Left renal cortex interstitium (tissue), 4 donors: ENCODE data around the gene SORBS1. TPM values are rescaled to one million over a fixed set of nuclear protein-coding genes. Genes with fewer than 3 reads are reported as not detected.

ENCODE experiments used
- DNase-seq, 4 donors: peaks; one replicate each; pipeline ENCODE4 v3.0.0-alpha.2; 2013; ENCODE audit warnings: low read depth in 4 of 4, low spot score in 2 of 4, missing footprints in 1 of 4
- polyA plus RNA-seq, 4 donors: library from polyadenylated mRNA; unstranded; fragments of 120-200 nt; gene quantifications; one replicate each; pipeline ENCODE4 v1.2.1, GENCODE V29; 2013; ENCODE audit not compliant: insufficient read length in 4 of 4

The SORBS1 gene
- polyA plus RNA-seq, 4 donors: 26.1 to 37.8 (median 29.2) TPM

DNA sequence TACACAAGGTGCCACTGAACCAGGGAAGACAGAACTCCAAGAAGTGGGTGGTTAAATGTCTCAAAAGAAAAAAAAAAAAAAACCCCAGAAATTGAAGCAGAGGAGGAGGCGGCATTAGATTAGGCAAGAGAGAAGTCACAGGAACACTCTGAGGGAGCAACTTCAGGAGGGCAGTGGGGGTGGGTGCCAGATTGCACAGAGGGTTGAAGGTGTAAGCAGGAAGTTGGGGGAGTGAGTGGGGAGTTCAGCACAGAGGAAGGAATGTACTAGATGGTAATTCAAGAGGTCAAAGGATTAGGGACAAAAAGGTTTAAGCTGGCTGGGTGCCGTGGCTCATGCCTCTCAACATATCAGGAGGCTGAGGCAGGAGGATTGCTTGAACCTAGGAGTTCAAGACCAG, 160.4 kb downstream of the SORBS1 start:
- DNase-seq: no peak

DNA sequence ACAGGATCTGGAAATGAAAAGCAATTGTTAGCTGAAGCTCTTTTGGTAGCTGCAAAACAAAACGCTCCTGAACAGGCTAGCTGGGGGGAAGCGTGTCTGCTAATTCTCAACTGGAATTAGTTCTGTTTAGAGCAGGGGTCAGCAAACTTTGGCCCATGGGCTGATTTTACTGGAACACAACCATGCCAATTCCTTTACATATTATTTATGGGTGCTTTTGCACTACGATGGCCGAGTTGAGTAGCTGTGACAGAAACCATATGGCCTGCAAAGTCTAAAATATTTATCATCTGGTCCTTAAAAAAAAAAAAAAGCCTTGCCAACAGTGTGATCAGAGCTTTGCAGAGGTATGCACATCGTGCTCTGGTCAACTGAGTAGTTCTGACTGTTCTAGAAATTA, 162.0 kb downstream of the SORBS1 start:
- DNase-seq: no peak

DNA sequence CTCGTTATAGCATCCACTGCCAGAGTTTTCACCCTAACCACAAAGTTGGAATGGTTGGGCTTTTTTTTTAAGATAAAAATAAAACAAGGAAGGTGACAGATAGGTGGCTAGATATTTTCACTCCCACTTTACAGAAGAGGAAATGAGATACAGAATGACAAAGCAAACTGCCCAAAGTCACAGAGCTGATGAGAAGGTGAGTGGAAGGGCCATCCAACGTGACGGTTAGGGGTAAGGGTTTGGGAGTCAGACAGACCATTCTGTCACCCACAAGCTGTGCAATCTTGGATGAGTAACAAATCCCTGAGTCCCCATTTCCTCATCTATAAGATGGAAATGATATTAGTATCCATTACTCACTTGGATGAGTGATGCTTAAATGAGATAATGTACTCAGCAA, 163.4 kb downstream of the SORBS1 start:
- no peak for DNase-seq

DNA sequence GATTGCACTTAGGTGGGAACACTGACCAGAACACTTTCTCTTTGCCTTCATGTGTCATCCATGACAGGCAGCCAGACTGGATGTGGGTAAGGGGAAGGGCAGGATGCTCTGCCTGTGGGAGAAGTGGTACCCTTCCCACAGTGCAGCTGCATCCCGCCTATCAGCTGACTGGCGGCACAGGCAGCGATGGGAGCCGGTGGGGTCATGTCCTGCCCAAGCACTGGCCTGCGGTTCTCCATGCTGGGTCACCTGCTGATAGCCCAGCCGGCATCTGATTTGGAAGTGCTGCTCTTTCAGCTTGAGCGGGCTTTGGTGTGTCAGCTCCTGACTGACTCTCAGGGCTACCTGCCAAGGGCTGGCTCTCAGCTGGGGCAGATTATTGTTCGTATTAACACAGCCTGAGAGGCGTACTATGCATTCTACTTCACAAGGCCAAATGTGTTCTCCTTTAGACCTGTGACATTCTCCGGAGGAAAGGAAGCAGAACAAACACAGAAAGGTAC, 165.2 kb downstream of the SORBS1 start:
- no peak for DNase-seq

DNA sequence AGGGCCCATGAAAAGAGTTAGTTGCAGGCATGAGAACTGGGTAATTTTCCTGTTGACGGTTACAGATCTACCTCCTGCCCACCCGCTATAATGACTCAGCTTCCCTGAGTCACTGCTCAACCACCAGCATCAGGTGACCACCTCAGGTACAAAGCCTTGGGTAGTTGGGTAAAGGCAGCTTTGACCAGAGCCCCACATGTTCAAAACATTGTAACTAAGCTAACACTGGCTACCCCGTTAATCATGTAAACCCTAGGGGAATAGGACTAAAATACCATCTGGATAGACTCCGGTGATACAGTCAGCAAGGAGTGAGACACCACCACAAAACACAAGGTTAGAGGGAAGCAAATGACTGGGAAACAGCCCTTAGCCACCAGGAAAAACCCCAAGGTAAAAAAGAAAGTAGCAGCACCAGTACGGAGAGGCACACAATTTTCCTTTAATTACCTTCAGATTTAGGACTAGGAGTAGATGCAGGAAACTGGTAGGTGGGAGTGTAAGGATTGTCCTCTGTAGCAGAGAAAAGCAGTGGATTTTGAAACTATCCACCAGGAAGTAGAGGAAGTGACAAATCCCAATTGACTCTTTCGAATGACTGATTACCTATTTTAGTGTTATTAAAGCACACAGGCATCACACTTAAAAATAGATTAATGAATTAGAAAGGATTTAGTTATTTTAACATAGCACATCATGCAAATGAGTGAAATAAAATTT, 166.8 kb downstream of the SORBS1 start:
- DNase-seq: no peak

DNA sequence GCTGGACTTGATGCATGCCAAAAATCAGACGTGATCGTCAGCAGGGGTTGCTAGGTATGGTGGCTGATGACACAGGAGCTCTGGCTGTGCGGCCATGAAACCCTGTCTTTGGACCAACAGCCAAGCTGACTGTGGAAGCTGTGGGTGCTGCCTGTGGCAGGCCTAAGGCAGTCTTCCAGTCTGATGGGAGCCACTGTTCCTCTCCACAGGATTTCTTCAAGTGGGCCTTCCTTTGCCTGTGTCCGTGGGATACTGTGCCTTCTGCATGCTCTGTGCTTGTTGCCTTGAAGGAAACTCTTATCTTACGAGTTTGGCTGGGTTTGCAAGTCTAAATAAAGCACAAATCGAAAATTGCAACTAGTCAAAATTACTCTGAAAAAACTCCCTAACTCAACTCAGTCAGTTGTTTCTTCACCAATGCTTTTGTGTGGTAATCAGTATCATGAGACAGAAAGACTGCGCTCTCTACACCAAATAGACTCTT, 168.4 kb downstream of the SORBS1 start:
- DNase-seq: no peak

DNA sequence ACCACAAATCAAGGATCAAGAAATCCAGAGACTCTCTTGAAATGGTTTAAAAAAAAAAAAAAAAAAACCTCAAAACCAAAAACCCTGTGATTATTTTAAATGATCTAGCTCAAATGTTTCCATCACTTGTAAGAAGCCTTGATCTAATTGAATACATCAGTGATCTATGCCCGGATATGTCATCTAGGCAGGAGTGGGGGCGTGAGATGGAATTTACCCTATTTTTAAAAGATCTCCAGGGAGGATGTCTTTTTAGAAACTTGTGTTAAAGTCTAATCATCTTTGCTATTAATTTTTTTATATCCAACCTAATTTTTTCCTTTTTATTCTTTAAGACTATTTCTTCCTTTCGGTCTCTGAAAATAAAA, 169.0 kb downstream of the SORBS1 start:
- DNase-seq: no peak

DNA sequence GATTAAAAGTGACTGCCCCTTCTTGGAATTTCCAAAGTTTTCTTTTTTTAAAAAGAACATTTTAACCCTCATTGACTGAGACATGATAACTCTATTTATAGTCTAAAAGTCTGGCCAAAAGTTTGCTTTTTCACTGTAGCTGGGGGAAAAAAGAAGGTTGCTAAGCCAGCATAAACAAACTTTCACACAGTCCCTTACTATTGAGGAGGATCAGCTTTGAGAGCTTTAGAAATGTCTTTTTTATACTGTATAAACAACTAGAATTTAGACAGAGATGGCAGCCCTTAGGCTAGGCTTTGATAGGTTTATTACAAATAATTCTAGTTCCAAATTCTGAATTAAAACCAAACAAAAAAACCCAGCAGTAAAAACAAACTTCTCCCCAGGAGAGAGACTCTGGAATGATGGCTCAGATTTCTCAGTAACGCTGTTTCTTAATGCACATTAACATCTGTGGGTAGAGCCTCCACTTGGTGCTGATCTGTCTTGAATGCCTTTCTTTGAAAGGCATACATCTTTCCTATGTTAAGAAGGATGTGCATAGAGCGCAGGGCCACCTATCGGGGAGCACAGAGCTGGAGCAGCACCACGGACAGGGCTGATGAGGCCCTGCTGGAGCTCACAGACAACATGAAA, 169.5 kb downstream of the SORBS1 start:
- DNase-seq: peak; percentile 37 to 56 (median 48)

DNA sequence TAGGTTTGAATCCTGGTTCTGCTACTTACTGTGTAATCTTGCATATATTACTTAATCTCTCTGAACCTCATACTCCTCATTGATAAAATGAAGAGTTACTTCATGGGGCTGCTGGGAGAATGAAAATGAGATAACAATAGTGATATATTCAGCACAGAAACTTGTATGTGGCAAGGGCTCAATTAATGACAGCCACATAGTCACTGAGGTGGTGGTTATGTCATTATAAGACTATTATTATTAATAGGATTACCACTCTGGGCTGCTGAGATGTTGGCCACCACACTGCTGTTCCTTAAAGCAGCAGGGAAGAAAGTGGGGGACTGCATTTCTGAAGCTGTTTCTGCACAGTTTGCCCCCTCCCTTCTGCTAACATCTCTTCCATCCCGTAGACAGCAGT, 170.0 kb downstream of the SORBS1 start:
- DNase-seq: no peak

DNA sequence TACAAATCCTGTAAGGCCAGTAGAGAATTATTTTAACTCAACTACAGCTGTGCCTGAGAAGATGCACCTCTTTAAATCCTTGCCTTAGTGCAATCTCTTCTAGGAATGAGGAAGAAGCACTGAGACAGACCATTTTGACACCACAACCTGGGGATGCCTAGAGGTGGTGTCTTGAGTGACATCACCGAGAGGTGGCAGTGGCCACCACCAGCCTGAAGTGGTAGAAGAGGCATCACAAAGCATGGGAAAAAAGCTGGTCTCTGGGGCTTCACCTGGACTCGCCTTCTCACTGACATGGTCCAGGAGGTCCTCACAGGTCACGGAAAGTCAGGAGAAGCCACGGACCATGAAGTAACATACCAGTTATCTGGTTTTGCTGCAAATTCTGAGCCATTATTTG, 171.2 kb downstream of the SORBS1 start:
- no peak for DNase-seq

DNA sequence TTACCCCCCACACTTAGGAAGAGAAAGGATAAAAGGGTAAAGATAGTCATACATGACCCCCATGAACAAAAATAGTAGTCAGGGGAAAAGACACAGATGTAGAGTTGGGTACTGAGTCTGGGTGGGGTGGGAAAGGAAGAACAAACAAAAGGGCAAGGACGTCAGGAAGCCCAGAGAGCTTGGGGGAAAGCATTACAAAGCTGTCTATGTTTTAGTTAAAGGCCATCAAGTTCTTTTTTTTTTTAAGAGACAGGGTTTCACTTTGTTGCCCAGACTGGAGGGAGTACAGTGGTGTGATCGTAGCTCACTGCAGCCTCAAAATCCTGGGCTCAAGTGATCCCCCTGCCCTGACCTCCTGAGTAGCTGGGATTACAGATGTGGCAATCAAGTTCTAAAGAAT, 172.0 kb downstream of the SORBS1 start:
- DNase-seq: no peak

DNA sequence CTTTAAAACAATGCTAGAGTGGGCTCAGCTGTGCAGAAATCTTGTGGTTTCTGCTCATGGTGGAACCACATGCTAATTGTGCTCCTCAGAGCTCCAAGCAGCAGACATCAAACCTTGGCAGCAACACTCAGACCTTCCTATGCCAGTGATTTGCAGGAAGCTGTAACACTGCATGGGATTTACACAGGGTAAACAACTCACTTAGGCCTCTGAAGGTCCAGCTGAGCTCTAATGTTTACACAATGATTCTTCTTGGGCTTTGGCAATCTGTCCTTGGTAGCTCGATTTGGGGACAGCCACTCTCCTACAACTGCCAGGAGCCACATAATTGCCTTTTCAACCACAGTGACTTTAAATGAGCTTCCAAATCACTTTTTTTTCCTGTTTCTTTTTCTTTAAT, 172.6 kb downstream of the SORBS1 start:
- DNase-seq: no peak

DNA sequence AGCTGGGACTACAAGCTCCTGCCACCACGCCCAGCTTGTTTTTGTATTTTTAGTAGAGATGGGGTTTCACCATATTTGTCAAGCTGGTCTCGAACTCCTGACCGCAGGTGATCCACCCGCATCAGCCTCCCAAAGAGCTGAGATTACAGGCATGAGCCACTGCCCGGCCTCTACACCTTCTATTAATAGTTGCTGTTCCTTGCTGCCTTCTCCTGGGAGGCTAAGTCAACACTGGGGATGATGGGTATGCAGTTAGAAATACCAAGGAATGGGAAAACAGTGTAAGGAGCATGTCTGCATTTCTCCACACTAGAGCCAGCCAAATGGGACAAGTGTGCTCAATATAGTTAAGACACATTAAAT, 173.1 kb downstream of the SORBS1 start:
- DNase-seq: no peak

DNA sequence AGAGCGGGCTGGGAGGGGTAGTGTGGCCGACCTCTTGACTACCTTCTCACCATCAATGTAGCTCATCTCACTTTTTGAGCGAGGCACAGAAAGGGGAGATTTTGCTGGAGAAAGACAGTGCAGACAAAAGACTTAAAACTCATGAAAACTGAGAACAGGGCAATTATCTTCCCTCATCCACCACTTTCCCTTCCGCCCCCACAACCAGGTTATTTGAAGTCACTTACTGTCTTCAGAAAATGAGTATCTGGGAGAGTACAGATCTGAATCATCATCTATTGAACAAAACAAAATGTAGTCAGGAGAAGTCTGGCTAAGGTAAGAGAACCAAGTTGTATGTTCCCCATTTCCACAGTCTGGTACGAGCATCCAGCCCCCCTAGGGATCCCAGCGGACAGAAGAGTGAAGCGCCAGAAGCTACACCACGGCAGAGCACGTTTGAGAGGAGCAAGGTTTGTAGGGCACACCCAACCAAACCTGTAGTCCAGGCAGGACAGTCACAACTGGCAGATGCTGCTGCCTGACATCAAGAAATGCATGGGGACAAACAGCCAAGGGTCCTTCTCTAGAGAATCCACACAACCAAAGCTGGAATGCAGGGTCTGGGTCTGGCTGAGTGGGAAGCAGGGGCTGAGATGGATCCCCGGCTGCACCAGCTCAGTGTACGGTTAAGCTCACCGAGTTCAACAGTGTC, 177.0 kb downstream of the SORBS1 start:
- DNase-seq: no peak

DNA sequence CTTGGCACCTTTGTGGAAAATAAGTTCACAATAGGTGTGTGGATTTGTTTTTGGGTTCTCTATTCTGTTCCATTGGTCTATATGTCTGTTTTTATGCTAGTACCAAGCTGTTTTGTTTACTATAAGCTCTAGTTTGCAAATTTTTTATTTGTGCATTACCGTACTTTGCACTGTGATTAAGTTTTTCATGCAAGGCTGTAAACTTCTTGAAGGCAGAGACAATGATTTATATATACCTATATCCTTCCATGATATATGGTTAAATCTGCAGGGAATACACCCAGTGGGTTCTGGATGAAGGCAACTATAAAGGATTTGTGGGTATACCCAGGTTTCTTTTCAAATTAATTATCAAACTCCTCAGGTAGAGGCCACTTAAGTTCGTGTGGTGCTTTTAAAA, 178.6 kb downstream of the SORBS1 start:
- no peak for DNase-seq

DNA sequence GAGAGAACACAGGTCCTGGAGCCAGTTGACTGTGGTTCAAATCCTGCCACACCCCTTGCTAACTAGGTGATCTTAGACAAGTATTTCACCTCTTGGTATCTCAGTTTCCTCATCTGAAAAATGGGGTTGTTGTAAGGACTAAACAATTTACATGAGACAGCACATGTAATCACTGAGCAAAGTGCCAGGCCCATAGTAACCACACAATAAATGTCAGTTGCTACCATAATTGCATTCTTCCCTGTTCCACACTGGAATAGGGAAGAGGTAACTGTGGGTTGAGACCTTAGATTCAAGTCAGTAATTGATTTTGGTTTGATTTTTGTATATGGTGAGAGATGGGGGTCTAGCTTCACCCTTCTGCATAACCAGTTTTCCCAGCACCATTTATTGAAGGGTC, 179.0 kb downstream of the SORBS1 start:
- no peak for DNase-seq

DNA sequence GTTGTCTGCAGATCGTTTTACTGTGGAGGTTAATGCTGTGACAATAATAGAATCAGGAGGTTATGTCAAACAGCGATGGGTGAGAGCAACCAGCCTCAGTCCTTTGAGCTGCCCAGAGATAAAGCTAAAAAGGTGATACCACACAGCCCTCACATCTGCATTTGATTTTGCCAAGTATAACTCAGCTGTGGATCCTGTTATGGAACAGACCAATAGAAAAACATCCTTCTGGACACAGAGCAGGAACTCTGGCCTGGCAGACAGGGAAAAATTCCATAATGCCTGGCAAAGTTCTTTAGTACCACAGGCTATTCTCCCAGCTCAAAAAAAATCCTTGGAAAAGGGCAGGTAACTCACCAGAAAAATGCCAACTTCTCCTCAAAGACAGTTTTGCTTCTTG, 183.2 kb downstream of the SORBS1 start:
- DNase-seq: no peak

DNA sequence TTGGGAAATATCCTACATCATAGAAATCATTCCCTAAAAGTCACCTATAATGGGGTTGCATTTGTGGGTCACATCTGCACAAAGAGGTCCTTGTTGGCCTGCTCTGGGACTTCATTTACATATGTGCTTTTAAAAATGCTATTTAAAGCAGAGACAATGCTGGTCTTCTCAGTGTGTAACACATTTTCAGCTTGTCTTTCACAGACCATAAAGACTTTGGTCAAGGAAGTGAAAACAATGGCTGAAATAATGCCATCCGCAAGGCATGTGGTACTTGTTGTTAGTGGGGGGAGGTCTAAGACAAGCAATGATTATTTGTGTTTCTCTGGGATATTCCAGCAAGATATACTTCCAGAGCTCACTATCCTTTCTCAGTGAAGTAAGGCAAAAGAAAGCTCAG, 185.8 kb downstream of the SORBS1 start:
- no peak for DNase-seq

DNA sequence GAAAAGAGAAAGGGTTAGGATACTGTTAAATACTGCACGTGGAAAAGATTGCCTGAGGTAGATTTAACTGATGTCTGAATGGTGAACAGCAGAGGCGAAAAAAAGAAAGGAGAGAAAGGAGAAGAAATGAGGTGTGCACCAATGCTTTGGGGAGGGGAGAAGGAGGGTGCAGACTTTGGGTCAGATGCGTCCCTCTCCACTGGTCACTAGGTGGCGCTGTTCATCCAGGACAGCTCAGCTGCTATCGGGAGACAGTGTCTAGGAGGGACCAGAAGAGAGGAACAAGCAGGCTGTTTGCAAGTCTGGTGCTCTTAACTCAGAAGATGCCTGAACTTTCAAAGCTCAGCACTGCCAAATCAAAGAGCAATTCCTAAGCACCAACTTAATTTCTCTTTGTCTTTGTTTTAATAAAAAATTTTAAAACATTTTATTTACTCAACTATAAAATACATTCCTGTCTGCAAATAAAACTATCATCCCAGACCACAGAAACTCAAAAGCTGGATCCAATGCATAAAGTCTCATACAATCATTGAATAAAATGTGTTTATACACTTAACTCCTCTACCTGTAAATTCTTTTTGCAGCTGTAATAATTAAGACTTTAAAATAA, 186.5 kb downstream of the SORBS1 start:
- DNase-seq: peak in 3 of 4 donors; percentile 45 to 57 (median 47)

DNA sequence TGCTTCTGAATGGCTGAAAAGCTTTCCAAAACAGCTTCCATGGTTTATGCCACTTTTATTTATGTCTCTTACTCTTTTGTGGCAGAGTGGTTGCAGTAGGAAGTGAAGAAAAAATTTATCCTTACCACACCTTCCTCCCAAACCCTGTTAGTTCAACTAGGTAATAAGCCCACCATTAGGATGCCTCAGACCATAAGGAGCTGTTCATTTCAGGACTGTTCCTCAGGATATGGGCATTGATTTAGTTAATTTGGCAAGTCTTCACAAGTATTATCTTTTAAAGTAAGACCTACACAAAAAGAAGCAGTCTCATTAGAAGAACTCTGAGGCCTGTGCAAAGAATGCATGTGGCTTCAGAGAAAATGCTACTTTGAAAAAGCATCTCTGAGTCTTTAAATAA, 187.5 kb downstream of the SORBS1 start:
- no peak for DNase-seq

DNA sequence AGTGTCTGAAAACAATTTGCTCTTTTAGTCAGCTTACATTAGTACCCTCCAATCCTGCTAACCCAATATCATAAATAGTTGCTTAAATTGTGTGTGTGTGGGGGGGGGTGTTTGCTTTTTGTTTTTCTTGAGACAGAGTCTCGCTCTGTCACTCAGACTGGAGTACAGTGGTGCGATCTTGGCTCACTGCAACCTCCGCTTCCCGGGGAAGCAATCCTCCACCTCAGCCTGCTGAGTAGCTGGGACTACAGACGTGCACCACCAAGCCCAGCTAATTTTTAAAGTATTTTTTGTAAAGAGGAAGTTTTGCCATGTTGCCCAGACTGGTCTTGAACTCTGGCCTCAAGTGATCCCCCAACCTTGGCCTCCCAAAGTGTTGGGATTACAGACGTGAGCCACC, 196.8 kb downstream of the SORBS1 start:
- no peak for DNase-seq
